GM23248 (cell line): ENCODE results near the gene TMEM80. TPM values are rescaled to one million over a fixed set of nuclear protein-coding genes. Genes with fewer than 3 reads are reported as not detected.

Source experiments
- DNase-seq: peaks from one replicate; pipeline ENCODE4 v3.0.0-alpha.2; 2015
- H2AFZ ChIP-seq: fragments of 200-600 bp; sonication (generic); 2 replicates; pipeline ENCODE4 v1.6.1; 2016; ENCODE audit warnings: antibody characterized with exemption
- H3F3A ChIP-seq: fragments of 200-600 bp; sonication (generic); 2 replicates; pipeline ENCODE4 v1.6.1; 2016; ENCODE audit warnings: mild to moderate bottlenecking, antibody characterized with exemption, mixed run types; ENCODE audit not compliant: insufficient read depth
- H3K27ac ChIP-seq: fragments of 200-600 bp; sonication (generic); 2 replicates; pipeline ENCODE4 v1.5.1; 2016; ENCODE audit warnings: mild to moderate bottlenecking
- H3K27me3 ChIP-seq: fragments of 200-600 bp; sonication (generic); replicated peaks from 2 replicates; pipeline ENCODE4 v1.6.1; 2016; ENCODE audit warnings: mild to moderate bottlenecking; ENCODE audit not compliant: insufficient read depth
- H3K36me3 ChIP-seq: fragments of 200-600 bp; sonication (generic); 2 replicates; pipeline ENCODE4 v1.6.1; 2016; ENCODE audit warnings: low read depth, mild to moderate bottlenecking
- H3K4me1 ChIP-seq: fragments of 200-600 bp; sonication (generic); 2 replicates; pipeline ENCODE4 v1.6.1; 2016; ENCODE audit warnings: mild to moderate bottlenecking; ENCODE audit not compliant: insufficient read depth
- H3K4me2 ChIP-seq: fragments of 200-600 bp; sonication (generic); one replicate; pipeline ENCODE4 v1.6.1; 2016; ENCODE audit warnings: mild to moderate bottlenecking; ENCODE audit not compliant: unreplicated experiment
- H3K4me3 ChIP-seq: fragments of 200-600 bp; sonication (generic); 2 replicates; pipeline ENCODE4 v1.5.1; 2016; ENCODE audit warnings: mild to moderate bottlenecking
- H3K79me2 ChIP-seq: fragments of 200-600 bp; sonication (generic); 2 replicates; pipeline ENCODE4 v1.6.1; 2016; ENCODE audit warnings: mild to moderate bottlenecking; ENCODE audit not compliant: insufficient read depth
- H3K9ac ChIP-seq: fragments of 200-600 bp; sonication (generic); 2 replicates; pipeline ENCODE4 v1.6.1; 2016; ENCODE audit warnings: mild to moderate bottlenecking
- H3K9me2 ChIP-seq: fragments of 200-600 bp; sonication (generic); 2 replicates; pipeline ENCODE4 v1.6.1; 2016; ENCODE audit warnings: mixed run types, mild to moderate bottlenecking, moderate library complexity; ENCODE audit not compliant: insufficient read depth
- H3K9me3 ChIP-seq: fragments of 200-600 bp; sonication (generic); one replicate; pipeline ENCODE4 v1.6.1; 2017; ENCODE audit warnings: low read depth
- H4K20me1 ChIP-seq: fragments of 200-600 bp; sonication (generic); 2 replicates; pipeline ENCODE4 v1.6.0; 2016; ENCODE audit not compliant: insufficient read depth
- EZH2 ChIP-seq: fragments of 200-600 bp; sonication (generic); IDR thresholded peaks from 2 replicates; pipeline ENCODE4 v1.6.1; 2018; ENCODE audit warnings: antibody characterized with exemption, mild to moderate bottlenecking; ENCODE audit not compliant: insufficient read depth, poor library complexity, severe bottlenecking
- EZH2phosphoT487 ChIP-seq: fragments of 200-600 bp; sonication (generic); IDR thresholded peaks from 2 replicates; pipeline ENCODE4 v1.6.1; 2018; ENCODE audit warnings: antibody characterized with exemption, moderate library complexity, mild to moderate bottlenecking, low read depth; ENCODE audit not compliant: insufficient read depth
- WGBS, 2 experiments: methylation state at CpG; one replicate each; pipeline ENCODE4 v1.1.6; 2015 to 2017; ENCODE audit warnings: low lambda C conversion rate in 2 of 2, low coverage in 1 of 2; ENCODE audit errors: missing lambda C conversion rate in 2 of 2; 5-methylcytosine and 5-hydroxymethylcytosine counted together
- in situ Hi-C: fragments of 300-500 bp; cut with MboI; formaldehyde crosslinking; loops from 2 replicates; pipeline ENCODE4 v1.15.0; 2020
- polyA plus RNA-seq: library from polyadenylated mRNA; unstranded; fragments of >200 nt; fragmentation: Nextera tagmentation; extraction: Ambion mirVana; gene quantifications from 2 replicates; pipeline ENCODE4 v1.2.1, GENCODE V29; 2016
- total RNA-seq: library from RNA; depleted of rRNA; stranded (reverse); fragments of >200 nt; shearing (Covaris generic); gene quantifications from 2 replicates; pipeline ENCODE4 v1.2.3, GENCODE V29; 2014

Gene TMEM80
- total and polyA plus RNA-seq, 2 experiments from 2014 or later = 27.0 to 50.1 TPM

DNA sequence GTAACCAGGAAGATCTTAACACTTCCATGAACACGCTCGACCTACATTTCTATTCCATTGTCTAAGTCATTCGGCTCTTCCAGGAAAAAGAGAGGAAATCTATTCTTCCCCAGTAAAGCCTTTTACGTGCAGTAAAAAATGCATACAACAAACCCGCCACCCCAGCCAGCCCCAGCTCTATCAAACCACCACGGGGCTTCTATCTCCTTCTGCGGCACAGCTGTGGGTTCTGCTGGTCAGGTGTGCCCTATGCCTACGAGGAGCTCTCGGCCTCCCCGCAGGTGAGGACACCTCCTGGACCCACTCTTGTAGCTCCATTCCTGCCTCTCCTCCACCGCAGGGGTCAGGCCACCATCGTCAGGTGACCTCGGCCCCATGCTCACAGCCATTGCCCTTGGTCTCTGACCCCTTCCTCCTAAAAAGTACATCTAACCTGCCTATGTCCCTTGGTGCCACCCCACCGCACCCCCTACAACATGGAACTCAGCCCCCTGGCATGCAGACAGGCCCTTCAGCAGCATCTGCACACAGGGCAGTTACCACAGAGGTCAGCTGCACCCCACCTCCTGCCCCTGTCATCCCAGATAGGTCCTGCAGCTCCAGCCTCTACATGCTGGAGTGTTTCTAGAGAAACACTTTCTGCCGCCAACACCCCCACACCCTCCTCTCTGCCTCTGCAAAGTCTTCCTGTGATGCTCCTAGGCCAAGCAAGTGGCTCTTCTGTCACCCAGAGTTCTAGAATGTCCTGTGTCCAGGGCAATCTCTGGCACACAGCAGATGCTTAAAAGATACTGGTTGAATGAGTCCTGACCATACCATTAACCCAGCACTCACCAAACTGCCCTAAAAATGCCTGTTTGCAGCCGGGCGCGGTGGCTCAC, 3.7 kb upstream of the TMEM80 start:
- H3K79me2 ChIP-seq = peaks cover 47% of the 10 kb centered on the region
- TF ChIP-seq EZH2phosphoT487 (no peak), EZH2 (no peak)
- no peaks in the 10 kb centered on the region for H3K9me3 ChIP-seq
- 76 to 87% methylated on average over 10 to 18 of the region's 18 CpGs for WGBS, 2 experiments
- no peak overlapping the region for H3K9ac ChIP-seq
- peaks cover 7% of the 10 kb centered on the region; the same call in 1 of the 2 replicates for H3K36me3 ChIP-seq
- H3K27ac ChIP-seq = no peak overlapping the region
- H3K4me3 ChIP-seq = no peak overlapping the region
- no peak for DNase-seq
- in situ Hi-C loops = no loop called here
- peaks cover 16% of the 10 kb centered on the region for H3K4me1 ChIP-seq
- no peak overlapping the region for H3K4me2 ChIP-seq
- peaks cover 8% of the 10 kb centered on the region for H3F3A ChIP-seq
- no peak overlapping the region for H2AFZ ChIP-seq
- H4K20me1 ChIP-seq = no peaks in the 10 kb centered on the region
- no peaks in the 10 kb centered on the region for H3K9me2 ChIP-seq
- H3K27me3 ChIP-seq = no peaks in the 10 kb centered on the region

DNA sequence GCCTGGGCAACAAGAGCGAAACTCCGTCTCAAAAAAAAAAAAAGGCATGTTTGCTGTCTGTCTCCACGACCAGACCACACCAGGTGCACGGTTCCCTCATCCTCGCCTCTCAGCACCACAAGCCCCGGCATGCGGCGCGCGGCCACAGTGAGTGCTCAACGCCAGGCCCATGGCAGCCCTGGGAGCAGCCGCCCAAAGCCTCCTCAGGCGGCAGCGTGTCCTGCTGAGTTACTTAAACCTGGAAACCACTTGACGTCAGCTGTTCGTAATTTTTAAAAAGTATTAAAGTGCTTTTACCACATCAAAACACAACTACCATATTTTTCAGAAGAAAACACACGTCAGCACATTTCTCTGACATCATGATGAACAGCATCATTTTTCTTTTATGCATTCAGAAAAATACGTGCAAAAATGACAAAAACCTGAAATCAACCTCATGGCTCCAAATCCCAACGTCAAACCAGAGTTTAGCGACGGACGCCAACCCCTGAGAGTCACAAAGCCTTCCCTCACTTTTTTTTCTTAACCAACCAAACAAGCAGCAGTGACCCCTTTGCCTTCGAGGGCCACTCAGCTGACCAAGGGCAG, 2.7 kb upstream of the TMEM80 start:
- H3K79me2 ChIP-seq = peaks cover 49% of the 10 kb centered on the region
- 76 to 82% methylated on average over 23 of the region's 23 CpGs for WGBS, 2 experiments
- H3F3A ChIP-seq = peaks cover 18% of the 10 kb centered on the region
- H3K9me3 ChIP-seq = no peaks in the 10 kb centered on the region
- no peaks in the 10 kb centered on the region for H3K9me2 ChIP-seq
- peaks cover 4% of the 10 kb centered on the region; the same call in 1 of the 2 replicates for H3K36me3 ChIP-seq
- peak overlapping the region; percentile 59 for H3K4me3 ChIP-seq
- H3K27me3 ChIP-seq = no peaks in the 10 kb centered on the region
- peak overlapping the region; percentile 20 for H3K9ac ChIP-seq
- in situ Hi-C loops = no loop called here
- no peak for DNase-seq
- no peak overlapping the region for H3K27ac ChIP-seq
- peaks cover 22% of the 10 kb centered on the region for H3K4me1 ChIP-seq
- H3K4me2 ChIP-seq = peak overlapping the region; percentile 47
- TF ChIP-seq EZH2phosphoT487 (no peak), EZH2 (no peak)
- no peaks in the 10 kb centered on the region for H4K20me1 ChIP-seq
- H2AFZ ChIP-seq = 0 out of 2 replicates have a peak overlapping the region, but pooled peaks have one; percentile 6

GRCh38 chr11:693415-693831, 2.2 kb upstream of the TMEM80 start:
- in situ Hi-C loops = no loop called here
- H3K4me3 ChIP-seq = peak overlapping the region; percentile 59
- H3K9ac ChIP-seq = peak overlapping the region; percentile 20
- H3F3A ChIP-seq = peaks cover 23% of the 10 kb centered on the region
- no peaks in the 10 kb centered on the region for H3K9me2 ChIP-seq
- H3K9me3 ChIP-seq = no peaks in the 10 kb centered on the region
- H3K4me2 ChIP-seq = peak overlapping the region; percentile 47
- TF ChIP-seq EZH2 = no peak
- no peak for TF ChIP-seq EZH2phosphoT487
- H2AFZ ChIP-seq = 0 out of 2 replicates have a peak overlapping the region, but pooled peaks have one; percentile 6
- no peaks in the 10 kb centered on the region for H3K36me3 ChIP-seq
- no peak overlapping the region for H3K27ac ChIP-seq
- H3K27me3 ChIP-seq = no peaks in the 10 kb centered on the region
- H3K4me1 ChIP-seq = peaks cover 27% of the 10 kb centered on the region
- H3K79me2 ChIP-seq = peaks cover 50% of the 10 kb centered on the region
- 25 to 26% methylated on average over 13 of the region's 13 CpGs for WGBS, 2 experiments
- peak; percentile 55 for DNase-seq
- H4K20me1 ChIP-seq = no peaks in the 10 kb centered on the region

- in situ Hi-C loops = no loop called here
- Histone ChIP-seq H3K9me3 (no peaks in the 10 kb centered on the region), H3K4me1 (peaks cover 31% of the 10 kb centered on the region), H3K9me2 (no peaks in the 10 kb centered on the region), H3K9ac (peak overlapping the region; percentile 20), H3K27me3 (no peaks in the 10 kb centered on the region), H3F3A (peaks cover 25% of the 10 kb centered on the region), H3K4me2 (peak overlapping the region; percentile 47), H2AFZ (no peak overlapping the region), H3K4me3 (peak overlapping the region; percentile 59), H3K36me3 (no peaks in the 10 kb centered on the region), H3K27ac (no peak overlapping the region), H3K79me2 (peaks cover 56% of the 10 kb centered on the region), H4K20me1 (no peaks in the 10 kb centered on the region)
- TF ChIP-seq EZH2phosphoT487 = no peak
- 54 to 63% methylated on average over 4 to 15 of the region's 15 CpGs for WGBS, 2 experiments
- DNase-seq = no peak
Observed at GRCh38 chr11:693887-694562, 1.6 kb upstream of the TMEM80 start.
